ENCODE results near the gene EDIL3.

GRCh38 chr5:84229045-84229444, 155.6 kb downstream of the EDIL3 start:
- TF ChIP-seq CTCF (IDR thresholded peaks at IDR 0.05; ENCODE audit: poor library complexity), result no peak
- no peak for TF ChIP-seq EZH2phosphoT487 (IDR thresholded peaks at IDR 0.05; ENCODE audit: low read depth, severe bottlenecking, unreplicated experiment)
- TF ChIP-seq EZH2 (IDR thresholded peaks at IDR 0.05; ENCODE audit: borderline replicate concordance), result no peak

Data from hepatocyte (in vitro differentiated cells).